HG03342 (cell line): Measurements from ENCODE around the gene DMBX1.

ENCODE experiments used
- ATAC-seq: cut with Tn5 transposase; IDR thresholded peaks from one replicate; pipeline ENCODE4 v1.9.1; 2021; ENCODE audit warnings: mild to moderate bottlenecking, moderate library complexity; ENCODE audit not compliant: unreplicated experiment

DMBX1 gene

GRCh38 chr1:46497020-46497419, 7.4 kb downstream of the DMBX1 start:
- no peak for ATAC-seq

GRCh38 chr1:46497665-46498064, 8.0 kb downstream of the DMBX1 start:
- ATAC-seq, result no peak

GRCh38 chr1:46501528-46501927, 11.9 kb downstream of the DMBX1 start:
- no peak for ATAC-seq

- ATAC-seq, result no peak
Observed at GRCh38 chr1:46503421-46503820, 13.8 kb downstream of the DMBX1 start.

- ATAC-seq, result no peak
Observed at GRCh38 chr1:46506470-46507219, 17.0 kb downstream of the DMBX1 start.

GRCh38 chr1:46508757-46509156, 19.1 kb downstream of the DMBX1 start:
- no peak for ATAC-seq

- ATAC-seq, result no peak
Observed at GRCh38 chr1:46510341-46510997, 20.8 kb downstream of the DMBX1 start.

GRCh38 chr1:46510998-46511365, 21.3 kb downstream of the DMBX1 start:
- no peak for ATAC-seq

GRCh38 chr1:46512135-46512791, 22.6 kb downstream of the DMBX1 start:
- ATAC-seq, result no peak

- no peak for ATAC-seq
Observed at GRCh38 chr1:46512792-46513190, 23.2 kb downstream of the DMBX1 start.

- no peak for ATAC-seq
Observed at GRCh38 chr1:46513536-46513935, 23.9 kb downstream of the DMBX1 start.

- ATAC-seq, result no peak
Observed at GRCh38 chr1:46515576-46515975, 25.9 kb downstream of the DMBX1 start.

GRCh38 chr1:46516200-46516950, 26.7 kb downstream of the DMBX1 start:
- no peak for ATAC-seq

- no peak for ATAC-seq
Observed at GRCh38 chr1:46517010-46517600, 27.5 kb downstream of the DMBX1 start.

- ATAC-seq, result no peak
Observed at GRCh38 chr1:46517932-46518498, 28.4 kb downstream of the DMBX1 start.

GRCh38 chr1:46519209-46519608, 29.6 kb downstream of the DMBX1 start:
- no peak for ATAC-seq

GRCh38 chr1:46520063-46520911, 30.7 kb downstream of the DMBX1 start:
- ATAC-seq, result no peak

- ATAC-seq, result no peak
Observed at GRCh38 chr1:46521414-46521813, 31.8 kb downstream of the DMBX1 start.

GRCh38 chr1:46522184-46522968, 32.7 kb downstream of the DMBX1 start:
- no peak for ATAC-seq
